GM18867 (cell line): ENCODE data around the gene HNF1B.

Source experiments
- ATAC-seq: cut with Tn5 transposase; IDR thresholded peaks from one replicate; pipeline ENCODE4 v1.9.1; 2021; ENCODE audit warnings: mild to moderate bottlenecking, moderate library complexity; ENCODE audit not compliant: unreplicated experiment

HNF1B gene

GRCh38 chr17:37761961-37762360 lies 17.1 kb upstream of the HNF1B start:
- no peak for ATAC-seq

GRCh38 chr17:37761059-37761458 lies 16.2 kb upstream of the HNF1B start:
- ATAC-seq, result no peak

- no peak for ATAC-seq
Observed at GRCh38 chr17:37759014-37759637, 14.3 kb upstream of the HNF1B start.

- no peak for ATAC-seq
Observed at GRCh38 chr17:37756051-37756450, 11.2 kb upstream of the HNF1B start.

- no peak for ATAC-seq
Observed at GRCh38 chr17:37755455-37755854, 10.6 kb upstream of the HNF1B start.

GRCh38 chr17:37754363-37754762 lies 9.5 kb upstream of the HNF1B start:
- ATAC-seq, result no peak

- no peak for ATAC-seq
Observed at GRCh38 chr17:37752482-37752881, 7.6 kb upstream of the HNF1B start.

- ATAC-seq, result no peak
Observed at GRCh38 chr17:37750768-37751475, 6.1 kb upstream of the HNF1B start.

GRCh38 chr17:37750292-37750691 lies 5.4 kb upstream of the HNF1B start:
- ATAC-seq, result no peak

- ATAC-seq, result no peak
Observed at GRCh38 chr17:37747222-37747621, 2.4 kb upstream of the HNF1B start.

- no peak for ATAC-seq
Observed at GRCh38 chr17:37746617-37747016, 1.8 kb upstream of the HNF1B start.

GRCh38 chr17:37745801-37746426 lies 1.1 kb upstream of the HNF1B start:
- ATAC-seq, result no peak

GRCh38 chr17:37744633-37744927 lies 279 bp downstream of the HNF1B start:
- no peak for ATAC-seq

GRCh38 chr17:37743875-37744632 lies 805 bp downstream of the HNF1B start:
- no peak for ATAC-seq

GRCh38 chr17:37743612-37743874 lies 1.3 kb downstream of the HNF1B start:
- ATAC-seq, result no peak

- no peak for ATAC-seq
Observed at GRCh38 chr17:37742762-37743611, 1.9 kb downstream of the HNF1B start.

- no peak for ATAC-seq
Observed at GRCh38 chr17:37742116-37742761, 2.6 kb downstream of the HNF1B start.

GRCh38 chr17:37741341-37742115 lies 3.3 kb downstream of the HNF1B start:
- no peak for ATAC-seq

GRCh38 chr17:37740915-37741314 lies 3.9 kb downstream of the HNF1B start:
- no peak for ATAC-seq

GRCh38 chr17:37737971-37738370 lies 6.9 kb downstream of the HNF1B start:
- ATAC-seq, result no peak
